NCI-H82 (cell line): Measurements from ENCODE around the gene ANK3.

ENCODE experiments used
- DNase-seq: peaks from one replicate; lab custom pipeline; 2025; lab: John Stamatoyannopoulos, UW

Gene ANK3

DNA sequence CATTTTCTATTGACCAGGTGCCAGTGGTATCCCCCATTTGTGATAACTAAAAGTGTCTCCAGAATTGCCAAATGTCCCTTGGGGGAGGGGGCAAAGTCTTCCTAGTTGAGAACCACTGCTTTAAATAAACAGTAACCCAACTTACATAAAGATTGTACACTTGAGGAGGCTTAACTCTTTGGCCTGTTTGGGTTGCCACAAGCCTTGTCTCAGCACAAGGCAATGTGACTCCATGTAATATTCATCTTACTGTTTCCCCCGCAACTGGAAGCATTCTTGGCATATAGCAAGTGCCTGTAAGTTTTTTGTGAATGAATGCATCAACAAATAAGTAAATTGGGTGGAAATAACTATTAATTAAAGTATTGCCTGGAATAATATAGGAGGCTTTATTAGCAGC lies 108.3 kb downstream of the ANK3 start:
- DNase-seq = no peak

DNA sequence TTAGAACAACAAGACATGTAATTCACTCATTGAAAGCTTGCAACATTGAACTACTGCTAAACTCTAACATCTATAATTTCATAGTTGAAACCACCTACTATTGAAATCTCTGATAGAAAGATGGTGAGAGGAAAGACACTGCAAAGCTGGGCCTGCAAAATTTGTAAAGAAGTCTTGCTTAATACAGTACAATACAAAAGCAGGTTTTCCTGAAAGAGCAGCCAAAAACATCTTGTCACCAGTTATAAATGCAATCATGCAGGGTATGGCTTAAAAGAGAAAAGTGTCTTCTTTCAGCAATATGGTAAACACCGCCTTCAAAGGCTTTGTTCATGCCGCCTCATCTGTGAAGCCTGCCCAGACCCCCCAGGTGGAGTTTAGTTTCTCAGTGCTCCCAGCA lies 109.2 kb downstream of the ANK3 start:
- DNase-seq = no peak

DNA sequence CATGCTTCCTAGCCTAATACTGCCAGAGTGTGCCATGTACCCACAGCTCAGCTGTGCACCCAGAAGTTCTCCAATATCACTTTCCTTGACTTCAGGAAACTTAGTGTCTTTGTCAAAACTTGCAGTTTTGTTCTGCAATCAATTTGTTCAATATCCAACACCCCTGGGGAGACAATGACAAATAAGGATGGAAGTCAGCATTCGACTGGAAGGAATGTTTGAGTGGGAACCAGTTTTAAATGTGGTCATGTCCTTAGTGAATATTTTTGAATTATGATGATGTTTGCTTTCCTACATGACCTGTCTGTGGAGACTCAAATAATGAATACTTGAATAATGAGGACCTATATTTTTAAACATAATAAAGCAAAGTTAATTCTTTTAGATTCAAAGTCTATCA lies 112.0 kb downstream of the ANK3 start:
- DNase-seq = no peak

DNA sequence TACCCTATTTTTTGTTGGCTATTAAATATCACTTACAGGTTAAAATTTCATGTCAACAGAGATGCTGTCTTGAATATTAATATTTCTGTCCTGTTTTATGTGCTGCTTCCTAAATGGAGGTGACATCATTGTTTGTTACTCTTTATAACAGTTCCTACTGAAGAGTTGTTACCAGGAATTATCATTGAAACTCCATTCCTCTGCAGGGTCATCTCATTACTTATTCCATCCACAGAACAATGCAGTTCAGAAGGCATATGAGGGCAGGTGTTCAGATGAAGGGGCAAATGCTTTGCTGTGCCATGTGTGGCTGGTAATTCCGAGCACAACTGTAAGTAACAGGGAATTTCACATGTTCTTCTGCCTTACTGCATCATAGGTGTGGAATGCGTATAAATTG lies 113.4 kb downstream of the ANK3 start:
- no peak for DNase-seq

DNA sequence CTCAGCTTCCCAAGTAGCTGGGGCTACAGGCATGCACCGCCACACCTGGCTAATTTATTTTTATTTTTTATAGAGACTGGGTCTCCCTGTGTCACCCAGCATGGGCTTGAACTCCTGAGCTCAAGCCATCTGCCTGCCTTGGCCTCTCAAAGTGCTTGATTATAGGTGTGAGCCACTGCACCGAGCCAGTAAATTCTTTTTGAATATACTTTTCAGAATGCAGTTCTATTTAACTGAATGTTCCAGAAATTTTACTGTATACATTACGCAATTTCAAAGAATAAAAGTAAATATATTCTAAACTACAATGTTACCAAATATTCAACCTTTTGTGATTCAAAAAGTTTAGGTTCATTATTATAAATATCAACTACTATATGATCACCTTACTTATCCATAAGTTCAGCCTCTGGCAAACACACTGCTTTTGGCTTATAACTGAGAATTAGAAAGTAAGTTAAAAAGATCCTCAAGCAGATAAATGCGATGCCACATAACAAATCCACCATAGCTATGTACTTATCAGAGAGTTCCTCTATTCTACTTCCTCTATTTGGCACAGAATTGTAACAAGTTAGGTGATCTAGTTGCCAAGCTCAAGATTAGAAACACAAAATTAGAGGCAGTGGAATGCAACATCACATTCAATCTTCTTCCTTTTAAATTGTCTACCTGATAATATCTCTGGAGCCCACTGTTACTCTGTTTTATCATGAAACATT lies 118.2 kb downstream of the ANK3 start:
- DNase-seq = no peak

DNA sequence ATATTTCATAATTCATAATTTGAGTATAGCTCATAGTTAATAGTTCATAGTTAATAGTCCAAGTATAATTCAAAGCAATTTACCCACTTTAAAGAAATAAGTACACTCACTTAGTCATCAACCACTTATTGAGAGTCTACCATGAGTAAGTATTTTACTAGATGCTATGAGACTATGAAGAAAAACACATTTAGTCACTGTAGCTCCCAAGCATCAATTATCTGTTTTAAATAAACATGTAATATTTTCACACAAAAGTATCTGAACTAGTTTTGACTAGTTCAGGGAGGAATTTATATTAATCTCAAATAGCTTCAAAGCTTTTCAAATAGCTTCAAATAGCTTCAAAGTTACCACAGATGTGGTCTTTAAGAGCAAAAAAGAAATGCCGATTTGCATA lies 119.2 kb downstream of the ANK3 start:
- DNase-seq = no peak

DNA sequence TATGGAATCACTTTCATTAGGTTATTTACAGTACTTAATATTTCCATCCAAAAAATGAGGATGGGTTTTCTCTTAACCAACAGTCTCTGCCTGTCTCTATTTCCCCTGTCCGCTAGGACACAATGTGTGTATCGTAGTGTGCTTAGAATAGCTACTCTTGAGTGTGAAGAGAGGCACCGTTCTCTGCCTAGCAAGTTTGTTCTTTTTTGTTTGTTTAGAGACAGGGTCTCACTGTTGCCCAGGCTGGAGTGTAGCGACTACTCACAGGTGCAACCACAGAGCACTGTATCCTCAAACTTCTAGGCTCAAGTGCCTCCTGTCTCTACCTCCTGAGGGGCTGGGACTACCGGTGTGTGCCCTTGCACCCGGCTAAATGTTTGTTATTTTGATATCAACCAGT lies 121.9 kb downstream of the ANK3 start:
- no peak for DNase-seq

DNA sequence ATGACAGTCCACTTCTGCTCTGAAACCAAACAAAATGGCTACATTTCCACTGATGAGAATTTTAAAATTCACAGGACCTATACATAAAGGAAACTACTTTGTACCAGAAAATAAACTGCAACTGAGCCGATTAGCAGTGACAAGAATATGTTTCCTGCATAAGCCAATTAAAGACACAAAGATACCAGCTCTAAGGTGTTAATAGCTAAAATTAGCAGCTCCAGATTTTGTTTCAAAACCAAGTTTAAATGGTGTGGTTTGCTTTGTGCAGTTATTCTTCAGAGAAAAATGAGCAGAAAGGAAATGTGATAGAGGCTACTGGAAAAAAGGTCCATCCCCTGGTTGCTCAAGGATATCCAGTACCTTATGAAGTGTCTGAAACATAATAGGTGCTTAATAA lies 123.2 kb downstream of the ANK3 start:
- DNase-seq = peak; percentile 33

DNA sequence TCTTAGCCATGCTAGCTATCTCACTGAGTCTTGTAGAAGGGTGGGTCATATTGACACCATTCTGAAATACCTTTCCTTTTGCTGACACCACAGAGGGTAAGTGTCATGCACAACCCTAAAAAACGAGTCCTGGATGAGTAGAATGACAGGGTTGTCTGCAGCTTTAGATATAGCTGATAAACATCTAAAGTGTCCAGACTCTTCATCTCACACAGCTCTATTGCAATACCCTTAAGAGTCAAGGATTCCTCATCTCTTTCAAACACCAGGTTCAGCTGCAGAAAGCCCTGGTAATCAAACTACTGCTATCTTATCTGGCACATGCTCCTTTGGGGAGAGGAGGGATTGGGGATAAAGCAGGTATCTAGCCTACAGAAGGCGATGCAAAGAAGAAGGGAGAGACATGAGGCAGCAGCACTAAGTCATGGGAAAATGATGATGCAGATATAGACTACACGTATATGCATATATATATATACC lies 127.0 kb downstream of the ANK3 start:
- no peak for DNase-seq

DNA sequence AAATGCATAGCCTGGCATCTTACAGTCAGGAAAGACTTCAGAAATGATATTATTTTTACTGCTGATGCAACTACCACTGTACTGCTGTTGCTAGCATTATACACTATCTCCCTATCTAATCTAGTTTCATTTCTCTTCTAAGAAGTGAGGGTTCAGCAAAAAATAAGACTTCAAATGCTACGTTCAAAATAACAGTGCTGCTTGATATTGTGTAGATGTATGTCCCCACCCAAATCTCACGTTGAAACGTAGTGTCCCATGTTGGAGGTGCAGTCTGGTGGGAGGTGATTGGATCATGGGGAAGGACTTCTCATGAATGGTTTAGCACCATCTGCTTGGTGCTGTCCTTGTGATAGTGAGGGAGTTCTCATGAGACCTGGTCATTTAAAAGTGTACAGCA lies 129.4 kb downstream of the ANK3 start:
- DNase-seq = no peak

DNA sequence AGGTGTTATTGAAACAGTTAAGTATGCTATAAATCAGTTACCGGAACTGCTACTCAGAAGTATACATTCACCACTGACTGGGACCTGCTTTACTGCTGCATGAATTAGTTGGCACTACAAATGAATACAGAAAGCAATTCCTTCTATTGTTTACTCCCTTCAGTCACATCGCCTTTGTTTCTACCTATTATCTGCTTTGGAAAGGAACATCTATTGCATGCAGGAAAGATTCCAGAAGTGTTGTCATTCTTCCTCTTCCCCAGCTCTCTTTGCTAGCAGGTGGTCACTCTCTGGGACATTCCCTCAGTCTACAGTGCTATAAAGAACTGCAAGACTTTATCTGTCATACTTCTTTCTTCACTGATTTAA lies 131.3 kb downstream of the ANK3 start:
- DNase-seq = no peak

DNA sequence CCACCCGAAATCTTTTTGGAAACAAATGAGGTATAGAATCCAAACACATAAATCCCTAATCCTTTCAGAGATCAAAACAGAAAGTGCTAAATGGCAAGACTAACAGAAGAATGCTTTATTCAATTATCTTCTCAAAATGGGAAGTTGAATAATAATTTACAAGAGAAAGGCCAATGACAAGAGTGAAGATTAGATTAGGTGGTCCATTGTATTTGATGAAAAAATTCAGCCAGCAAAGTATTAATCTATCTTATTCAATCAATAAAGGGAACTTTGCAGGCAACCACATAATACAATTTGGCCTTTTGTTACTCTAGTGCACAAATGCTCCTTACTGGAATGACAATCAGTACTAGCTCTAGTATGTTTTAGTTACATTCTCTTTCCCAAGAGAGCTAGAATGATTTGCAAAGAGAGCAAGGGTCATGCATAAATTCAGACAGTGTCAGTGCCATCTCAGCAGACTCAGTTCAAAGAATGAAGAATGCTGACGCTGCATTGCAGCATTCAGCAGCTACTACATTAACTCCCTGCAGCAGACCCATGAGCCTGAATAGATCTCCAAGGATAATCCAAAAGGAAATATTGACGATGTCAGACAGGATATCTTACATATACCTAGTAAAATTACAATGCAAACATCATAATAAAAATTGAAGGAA lies 131.8 kb downstream of the ANK3 start:
- no peak for DNase-seq

DNA sequence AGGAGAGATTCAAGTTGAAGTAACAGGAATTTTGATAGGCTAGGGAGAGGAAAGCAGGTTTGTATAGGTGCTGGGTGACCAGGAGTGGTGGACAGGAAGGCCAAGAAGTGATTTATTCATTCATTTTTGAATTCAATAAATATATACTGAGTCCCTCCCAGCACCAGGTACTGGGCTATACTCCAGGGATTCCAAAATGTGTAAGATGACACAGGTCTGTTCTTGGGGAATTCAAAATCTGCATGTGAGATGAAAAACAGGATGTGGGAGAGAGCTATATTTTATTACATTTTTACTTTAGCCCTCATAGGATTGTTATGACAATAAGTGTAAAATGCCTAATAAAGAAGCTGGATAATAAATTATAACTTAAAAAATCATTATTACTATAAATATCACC lies 134.9 kb downstream of the ANK3 start:
- DNase-seq = no peak

DNA sequence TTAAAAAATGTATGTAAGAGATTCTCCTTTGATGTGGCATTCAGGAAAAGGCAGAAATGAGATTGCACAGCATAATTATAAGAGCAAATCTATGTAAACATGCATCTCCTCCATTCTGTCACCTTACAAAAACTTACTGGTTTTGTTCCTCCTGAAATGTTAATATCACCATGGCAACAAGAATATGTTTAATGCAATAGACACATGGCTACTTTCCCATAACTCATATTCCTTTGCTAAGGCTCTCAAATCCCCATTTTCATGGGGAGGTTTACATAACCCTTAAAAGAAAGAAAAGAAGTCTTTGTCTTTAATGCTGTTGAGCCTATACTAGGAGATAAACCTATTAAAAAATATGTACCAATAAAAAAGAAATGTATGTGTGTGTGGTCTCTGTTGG lies 136.2 kb downstream of the ANK3 start:
- no peak for DNase-seq

DNA sequence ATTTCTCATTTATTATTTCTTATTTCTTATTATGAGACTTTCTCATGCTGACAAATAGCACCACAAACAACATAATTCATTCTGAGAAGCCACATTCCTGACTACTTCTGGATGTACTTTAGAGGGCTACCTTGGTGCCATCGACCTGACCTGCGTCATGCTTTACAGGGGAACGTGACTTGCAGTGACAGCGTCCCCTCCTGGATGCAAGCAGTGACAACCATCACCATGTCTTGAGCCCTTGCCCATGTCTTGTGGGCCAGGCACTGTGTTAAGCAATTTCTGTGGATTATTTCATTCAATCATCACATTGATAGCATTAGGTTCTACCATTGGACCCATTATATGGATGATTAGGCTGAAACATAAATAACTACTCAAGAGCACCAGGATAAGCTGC lies 137.0 kb downstream of the ANK3 start:
- no peak for DNase-seq

DNA sequence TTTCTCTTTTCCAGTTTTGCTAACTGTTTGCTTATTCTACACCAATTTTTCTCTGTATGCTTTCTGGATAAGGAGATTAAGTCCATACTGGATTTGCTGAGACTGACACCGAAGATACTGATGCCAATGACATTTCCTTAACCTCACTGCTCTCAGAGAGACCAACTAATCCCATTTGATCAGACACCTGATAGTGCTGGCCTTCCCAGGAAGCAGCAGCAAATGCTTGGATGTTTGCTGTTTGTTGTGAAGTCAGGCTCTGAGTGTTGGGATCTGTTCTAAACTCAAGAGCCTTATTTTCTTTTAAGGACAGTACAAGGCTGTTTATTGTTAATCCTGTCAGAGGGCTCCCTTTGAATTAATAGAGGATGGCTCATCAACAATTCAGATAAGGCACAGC lies 143.3 kb downstream of the ANK3 start:
- peak; percentile 88 for DNase-seq

DNA sequence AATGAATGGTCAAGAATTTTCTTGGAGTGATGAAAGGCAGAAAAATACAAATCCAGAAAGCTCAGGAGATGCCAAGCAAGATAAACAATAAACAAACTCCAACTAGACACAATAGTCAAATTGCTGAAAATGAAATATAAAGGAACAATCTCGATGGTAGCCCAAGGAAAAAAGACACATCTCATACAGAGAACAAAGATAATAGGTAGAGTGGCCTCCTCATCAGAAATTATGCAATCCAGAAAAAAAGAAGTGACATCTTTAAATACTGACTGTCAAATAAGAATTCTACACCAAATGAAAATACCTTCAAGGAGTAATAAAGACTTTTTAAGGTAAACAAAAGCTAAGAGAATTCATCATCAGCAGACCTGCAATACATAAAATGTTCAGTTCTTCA lies 150.4 kb downstream of the ANK3 start:
- DNase-seq = no peak

DNA sequence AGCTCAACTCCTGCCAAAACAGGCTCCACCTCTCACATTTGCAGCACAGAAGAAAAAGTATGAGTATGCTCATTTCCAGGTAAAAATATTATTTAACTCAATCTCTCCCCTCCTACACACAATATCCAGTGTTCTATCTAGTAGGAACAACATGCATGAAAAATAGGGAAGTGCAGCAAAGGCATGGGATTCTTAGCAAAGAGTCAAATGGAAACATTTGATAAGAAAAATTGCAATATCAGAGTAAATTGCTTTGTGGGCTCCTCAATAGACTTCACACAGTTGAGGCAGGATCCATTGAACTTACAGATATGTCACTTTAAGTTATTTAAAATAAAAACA lies 150.9 kb downstream of the ANK3 start:
- no peak for DNase-seq

DNA sequence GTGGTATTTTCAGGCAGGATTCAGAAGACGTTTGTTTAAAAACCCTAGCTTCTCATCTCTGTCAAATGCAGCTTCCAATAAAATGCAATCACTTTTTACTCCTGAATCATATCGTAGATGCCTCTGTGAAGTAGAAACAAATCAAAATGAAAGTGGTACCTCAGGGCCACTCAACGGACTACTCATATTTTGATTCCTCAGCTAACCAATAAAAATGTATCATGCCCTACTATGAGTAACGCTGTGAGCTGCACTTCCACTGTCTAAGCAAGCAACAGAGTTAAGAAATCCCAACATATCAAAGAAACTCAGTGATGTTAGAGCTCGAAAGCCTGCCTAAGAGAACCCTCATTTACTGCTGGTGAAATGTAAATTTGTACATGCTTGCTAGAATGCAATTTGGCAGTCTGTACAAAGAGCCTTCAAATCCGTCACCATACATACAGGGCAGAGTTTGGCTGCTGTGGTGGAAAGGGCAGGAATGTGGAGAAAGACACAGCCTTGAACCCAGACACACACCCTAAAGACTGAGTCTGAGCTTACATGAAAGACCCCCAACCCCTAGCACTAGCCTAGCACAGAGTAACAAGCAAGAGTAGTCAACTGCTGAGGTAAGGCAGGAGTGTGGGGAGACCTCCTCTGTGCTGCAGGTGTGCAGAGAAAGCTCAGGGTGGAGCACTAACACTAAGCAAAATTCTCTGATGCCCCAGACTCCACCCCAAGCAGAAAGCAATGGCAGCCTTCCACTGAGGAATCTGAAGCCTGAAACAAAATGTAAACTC lies 151.5 kb downstream of the ANK3 start:
- DNase-seq = peak; percentile 38

DNA sequence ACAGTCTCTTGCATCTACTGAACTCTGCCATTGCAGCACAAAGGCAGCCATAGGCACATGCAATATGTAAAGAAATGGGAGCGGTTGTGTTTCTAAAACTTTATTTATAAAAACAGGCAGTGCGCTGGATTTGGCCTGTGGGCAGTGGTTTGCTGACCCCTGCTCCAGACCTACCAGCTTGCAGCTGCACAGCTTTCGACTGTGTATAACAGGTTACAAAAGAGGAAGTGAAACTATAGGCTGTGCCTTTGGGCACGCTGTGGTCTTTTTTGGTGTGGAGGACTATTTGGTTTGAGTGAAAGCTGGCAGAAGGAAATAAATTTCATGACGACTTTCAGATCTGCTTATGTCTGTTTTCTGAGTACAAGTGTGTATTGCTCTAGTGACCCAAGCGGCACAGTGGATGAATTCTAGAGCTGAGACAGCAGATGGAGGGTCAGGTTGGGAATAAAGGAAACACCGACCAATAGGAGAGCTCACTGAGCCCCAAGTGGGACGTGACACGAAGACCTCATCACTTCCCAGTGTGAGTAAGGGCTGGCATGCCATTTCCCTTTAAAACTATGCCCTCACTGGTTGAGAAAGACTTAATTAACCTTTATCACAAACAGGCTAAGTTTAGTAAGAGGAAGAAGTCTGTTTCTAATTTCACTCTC lies 152.7 kb downstream of the ANK3 start:
- DNase-seq = no peak

DNA sequence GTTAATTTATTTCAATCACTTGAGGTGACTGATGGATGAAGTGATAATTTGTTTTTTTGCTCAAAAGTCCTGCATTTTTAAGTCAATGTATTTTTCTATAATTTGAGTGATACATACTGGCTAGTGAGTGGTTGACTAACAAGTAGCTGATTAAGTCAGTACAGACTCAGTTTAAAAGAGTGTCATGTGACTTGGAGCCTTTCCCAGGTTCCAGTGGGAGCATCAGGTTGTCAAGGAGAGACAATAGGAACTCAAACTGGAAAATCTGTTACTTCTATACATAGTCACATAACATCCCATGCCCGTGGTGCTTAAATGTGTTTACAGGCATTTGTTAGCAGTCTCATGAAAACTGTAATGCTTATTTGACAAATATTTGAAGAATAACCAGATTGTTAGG lies 154.7 kb downstream of the ANK3 start:
- no peak for DNase-seq

DNA sequence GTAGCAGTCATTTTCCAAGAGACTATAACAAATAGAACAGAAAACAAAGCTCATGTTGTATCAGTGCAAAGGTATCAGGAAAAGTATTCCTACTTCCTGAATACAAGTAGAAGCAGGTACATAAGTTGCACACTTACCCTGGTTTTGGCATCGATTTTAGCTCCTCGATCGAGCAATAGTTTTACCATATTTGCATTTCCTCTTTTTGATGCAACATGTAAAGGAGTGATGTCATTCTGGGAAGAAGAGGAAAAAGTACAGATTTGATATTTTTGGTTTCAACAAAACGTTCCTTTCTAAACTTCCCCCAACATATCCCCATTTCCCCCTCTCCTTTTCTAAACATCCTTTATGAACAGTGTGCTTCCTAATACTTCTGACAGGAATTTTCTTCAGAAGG lies 155.1 kb downstream of the ANK3 start:
- no peak for DNase-seq

DNA sequence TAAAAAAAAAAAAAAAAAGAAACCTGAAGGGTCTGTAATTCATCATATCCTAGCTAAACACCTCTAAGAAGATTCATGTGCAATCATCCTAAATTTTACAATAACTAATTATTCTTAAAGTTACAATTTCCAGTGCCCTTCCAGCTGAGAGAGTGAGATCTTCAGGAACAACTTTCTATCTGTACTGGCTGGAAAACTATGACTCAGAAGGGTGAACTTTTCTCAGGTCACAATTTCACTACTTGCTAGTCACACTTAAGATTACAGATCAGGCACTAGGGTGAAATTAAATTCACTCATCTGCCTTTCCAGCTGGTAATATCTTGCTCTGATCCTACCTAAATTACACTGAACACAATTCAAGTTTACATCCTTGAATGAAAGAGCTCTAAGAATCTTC lies 158.8 kb downstream of the ANK3 start:
- DNase-seq = no peak
